ENCODE measurements around the gene BNC2.

DNA sequence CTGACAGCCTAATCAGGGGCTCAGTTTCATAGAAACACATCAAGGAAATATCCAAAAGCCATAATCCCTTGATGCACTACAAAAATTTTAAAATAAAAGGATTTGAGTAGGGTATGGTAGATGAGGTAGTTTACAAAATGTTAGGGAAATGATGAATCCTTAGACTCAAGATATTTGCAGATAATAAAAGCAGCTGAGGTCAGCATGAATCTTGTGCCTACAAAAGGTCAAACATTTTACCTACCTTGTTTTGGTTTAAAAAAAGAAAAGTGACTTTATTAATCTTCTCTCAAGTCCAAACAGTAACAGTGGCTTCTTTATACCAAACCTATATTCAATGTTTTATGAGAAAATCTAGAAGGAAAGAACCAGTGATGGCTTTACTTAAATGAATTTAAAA is 135.5 kb downstream of the BNC2 start:
- TF ChIP-seq, protein P1, sequence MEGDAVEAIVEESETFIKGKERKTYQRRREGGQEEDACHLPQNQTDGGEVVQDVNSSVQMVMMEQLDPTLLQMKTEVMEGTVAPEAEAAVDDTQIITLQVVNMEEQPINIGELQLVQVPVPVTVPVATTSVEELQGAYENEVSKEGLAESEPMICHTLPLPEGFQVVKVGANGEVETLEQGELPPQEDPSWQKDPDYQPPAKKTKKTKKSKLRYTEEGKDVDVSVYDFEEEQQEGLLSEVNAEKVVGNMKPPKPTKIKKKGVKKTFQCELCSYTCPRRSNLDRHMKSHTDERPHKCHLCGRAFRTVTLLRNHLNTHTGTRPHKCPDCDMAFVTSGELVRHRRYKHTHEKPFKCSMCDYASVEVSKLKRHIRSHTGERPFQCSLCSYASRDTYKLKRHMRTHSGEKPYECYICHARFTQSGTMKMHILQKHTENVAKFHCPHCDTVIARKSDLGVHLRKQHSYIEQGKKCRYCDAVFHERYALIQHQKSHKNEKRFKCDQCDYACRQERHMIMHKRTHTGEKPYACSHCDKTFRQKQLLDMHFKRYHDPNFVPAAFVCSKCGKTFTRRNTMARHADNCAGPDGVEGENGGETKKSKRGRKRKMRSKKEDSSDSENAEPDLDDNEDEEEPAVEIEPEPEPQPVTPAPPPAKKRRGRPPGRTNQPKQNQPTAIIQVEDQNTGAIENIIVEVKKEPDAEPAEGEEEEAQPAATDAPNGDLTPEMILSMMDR (conservative IDR thresholded peaks at IDR 0.05; ENCODE audit: low read length): no peak
- TF ChIP-seq EZH2phosphoT487 (IDR thresholded peaks at IDR 0.05; ENCODE audit: borderline replicate concordance): no peak

All from Loucy (cell line).